Daoy (cell line): Measurements from ENCODE around the gene QSOX1. TPM values are rescaled to one million over a fixed set of nuclear protein-coding genes. Genes with fewer than 3 reads are reported as not detected.

Source experiments
- DNase-seq: peaks from one replicate; pipeline ENCODE4 v3.0.0-alpha.2; 2015; ENCODE audit warnings: low read depth
- total RNA-seq: library from RNA; depleted of rRNA; stranded (reverse); fragments of >200 nt; shearing (Covaris generic); gene quantifications from 2 replicates; pipeline ENCODE4 v1.2.3, GENCODE V29; 2014

Gene QSOX1
- total RNA-seq, 1 experiment from 2014 or later: 155 TPM

- no peak for DNase-seq
Observed at GRCh38 chr1:180234369-180235076, 79.9 kb downstream of the QSOX1 start.

- DNase-seq: no peak
Observed at GRCh38 chr1:180235077-180235501, 80.4 kb downstream of the QSOX1 start.

GRCh38 chr1:180235502-180236239, 81.0 kb downstream of the QSOX1 start:
- no peak for DNase-seq

- no peak for DNase-seq
Observed at GRCh38 chr1:180236698-180237509, 82.2 kb downstream of the QSOX1 start.

- no peak for DNase-seq
Observed at GRCh38 chr1:180237869-180238476, 83.3 kb downstream of the QSOX1 start.

- no peak for DNase-seq
Observed at GRCh38 chr1:180238675-180239074, 84.0 kb downstream of the QSOX1 start.

- no peak for DNase-seq
Observed at GRCh38 chr1:180239145-180240096, 84.8 kb downstream of the QSOX1 start.

- no peak for DNase-seq
Observed at GRCh38 chr1:180241716-180242544, 87.3 kb downstream of the QSOX1 start.

- DNase-seq: no peak
Observed at GRCh38 chr1:180243517-180244221, 89.0 kb downstream of the QSOX1 start.

GRCh38 chr1:180244840-180245239, 90.2 kb downstream of the QSOX1 start:
- DNase-seq: no peak

GRCh38 chr1:180246579-180246978, 91.9 kb downstream of the QSOX1 start:
- DNase-seq: no peak

- no peak for DNase-seq
Observed at GRCh38 chr1:180247061-180247460, 92.4 kb downstream of the QSOX1 start.

- no peak for DNase-seq
Observed at GRCh38 chr1:180247580-180247979, 92.9 kb downstream of the QSOX1 start.

- DNase-seq: no peak
Observed at GRCh38 chr1:180248176-180248575, 93.5 kb downstream of the QSOX1 start.

- no peak for DNase-seq
Observed at GRCh38 chr1:180248731-180249681, 94.3 kb downstream of the QSOX1 start.

- no peak for DNase-seq
Observed at GRCh38 chr1:180249725-180250498, 95.2 kb downstream of the QSOX1 start.

- DNase-seq: no peak
Observed at GRCh38 chr1:180250499-180250770, 95.8 kb downstream of the QSOX1 start.
